ENCODE results near the gene MAP1A.

- TF ChIP-seq BHLHE40 (IDR thresholded peaks at IDR 0.05; ENCODE audit: low read depth, low read length) (no peak), POLR2A (IDR thresholded peaks at IDR 0.05; ENCODE audit: low read length) (no peak)
- TF ChIP-seq, protein P1, sequence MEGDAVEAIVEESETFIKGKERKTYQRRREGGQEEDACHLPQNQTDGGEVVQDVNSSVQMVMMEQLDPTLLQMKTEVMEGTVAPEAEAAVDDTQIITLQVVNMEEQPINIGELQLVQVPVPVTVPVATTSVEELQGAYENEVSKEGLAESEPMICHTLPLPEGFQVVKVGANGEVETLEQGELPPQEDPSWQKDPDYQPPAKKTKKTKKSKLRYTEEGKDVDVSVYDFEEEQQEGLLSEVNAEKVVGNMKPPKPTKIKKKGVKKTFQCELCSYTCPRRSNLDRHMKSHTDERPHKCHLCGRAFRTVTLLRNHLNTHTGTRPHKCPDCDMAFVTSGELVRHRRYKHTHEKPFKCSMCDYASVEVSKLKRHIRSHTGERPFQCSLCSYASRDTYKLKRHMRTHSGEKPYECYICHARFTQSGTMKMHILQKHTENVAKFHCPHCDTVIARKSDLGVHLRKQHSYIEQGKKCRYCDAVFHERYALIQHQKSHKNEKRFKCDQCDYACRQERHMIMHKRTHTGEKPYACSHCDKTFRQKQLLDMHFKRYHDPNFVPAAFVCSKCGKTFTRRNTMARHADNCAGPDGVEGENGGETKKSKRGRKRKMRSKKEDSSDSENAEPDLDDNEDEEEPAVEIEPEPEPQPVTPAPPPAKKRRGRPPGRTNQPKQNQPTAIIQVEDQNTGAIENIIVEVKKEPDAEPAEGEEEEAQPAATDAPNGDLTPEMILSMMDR (IDR thresholded peaks at IDR 0.05), result no peak
Measured at GRCh38 chr15:43525131-43525530, 7.7 kb downstream of the MAP1A start.
